Gastroesophageal sphincter (tissue), 3 donors: ENCODE data around the gene LILRB3.

ENCODE experiments used
- POLR2AphosphoS5 ChIP-seq: sonication (generic); formaldehyde crosslinking; IDR thresholded peaks from one replicate; pipeline ENCODE4 v1.6.1; 2017; ENCODE audit warnings: antibody characterized with exemption
- TF ChIP-seq, protein P1 (sequence below), 4 experiments: fragments of 200-600 bp in 2 of 4; fragments of 450-650 bp in 2 of 4; sonication (generic) in 1 of 4; IDR thresholded peaks; one replicate each; pipeline ENCODE4 v1.5.1; 2017 to 2019; ENCODE audit warnings: antibody characterized with exemption in 4 of 4, mild to moderate bottlenecking in 2 of 4, moderate library complexity in 2 of 4

DNA sequence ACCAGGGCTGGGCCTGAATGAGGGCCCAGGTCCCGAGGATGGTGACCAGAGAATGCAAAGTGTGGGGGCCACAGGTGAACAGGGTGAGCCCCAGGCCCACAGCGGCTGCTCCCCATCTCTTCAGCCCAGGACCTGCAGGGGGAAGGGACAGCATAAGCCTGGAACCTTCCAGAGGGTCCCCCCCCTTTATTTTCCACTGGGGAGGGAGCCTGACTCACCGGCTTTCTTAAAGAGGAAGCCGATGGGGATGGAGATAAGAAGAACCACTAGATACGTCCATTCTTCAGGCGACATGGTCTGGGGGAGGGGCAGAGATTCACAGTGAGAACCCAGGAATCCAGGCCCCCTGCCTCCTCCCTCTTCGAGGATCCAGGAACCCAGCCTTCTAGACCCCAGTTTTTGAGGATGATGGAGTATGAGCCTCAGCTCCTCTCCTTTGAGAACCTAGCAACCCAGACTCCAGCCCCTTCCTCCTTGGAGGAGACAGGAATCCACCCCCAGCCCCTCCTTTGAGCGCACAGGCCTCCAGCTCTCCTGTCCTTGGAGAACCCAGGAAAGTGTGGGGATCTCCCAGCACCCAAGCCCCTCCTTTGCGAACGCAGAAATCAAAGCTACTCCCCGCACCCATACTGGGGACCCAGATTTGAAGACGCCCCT is 34.5 kb downstream of the LILRB3 start:
- TF ChIP-seq, protein P1, sequence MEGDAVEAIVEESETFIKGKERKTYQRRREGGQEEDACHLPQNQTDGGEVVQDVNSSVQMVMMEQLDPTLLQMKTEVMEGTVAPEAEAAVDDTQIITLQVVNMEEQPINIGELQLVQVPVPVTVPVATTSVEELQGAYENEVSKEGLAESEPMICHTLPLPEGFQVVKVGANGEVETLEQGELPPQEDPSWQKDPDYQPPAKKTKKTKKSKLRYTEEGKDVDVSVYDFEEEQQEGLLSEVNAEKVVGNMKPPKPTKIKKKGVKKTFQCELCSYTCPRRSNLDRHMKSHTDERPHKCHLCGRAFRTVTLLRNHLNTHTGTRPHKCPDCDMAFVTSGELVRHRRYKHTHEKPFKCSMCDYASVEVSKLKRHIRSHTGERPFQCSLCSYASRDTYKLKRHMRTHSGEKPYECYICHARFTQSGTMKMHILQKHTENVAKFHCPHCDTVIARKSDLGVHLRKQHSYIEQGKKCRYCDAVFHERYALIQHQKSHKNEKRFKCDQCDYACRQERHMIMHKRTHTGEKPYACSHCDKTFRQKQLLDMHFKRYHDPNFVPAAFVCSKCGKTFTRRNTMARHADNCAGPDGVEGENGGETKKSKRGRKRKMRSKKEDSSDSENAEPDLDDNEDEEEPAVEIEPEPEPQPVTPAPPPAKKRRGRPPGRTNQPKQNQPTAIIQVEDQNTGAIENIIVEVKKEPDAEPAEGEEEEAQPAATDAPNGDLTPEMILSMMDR (IDR thresholded peaks at IDR 0.05): no peak
- TF ChIP-seq POLR2AphosphoS5: no peak
